Panc1 (cell line): ENCODE results near the gene PRSS48. TPM values are rescaled to one million over a fixed set of nuclear protein-coding genes. Genes with fewer than 3 reads are reported as not detected.

Source experiments
- ATAC-seq: fragments of 200-7000 bp; cut with Tn5 transposase; 2 replicates; pipeline ENCODE4 v1.9.1; 2020; ENCODE audit warnings: mild to moderate bottlenecking, moderate library complexity
- BruUV-seq: library from RNA; stranded (reverse); fragments of 400-500 nt; replicated peaks from 2 replicates; lab custom pipeline; 2021; lab: Mats Ljungman, UMichigan
- CTCF ChIA-PET: fragments of 300-600 bp; sonication (Branson Sonifier 250); formaldehyde crosslinking; loops from one replicate; lab custom pipeline; 2022; ENCODE audit warnings: antibody characterized with exemption; lab: Charles Lee
- POLR2A ChIA-PET: fragments of 300-600 bp; sonication (Branson Sonifier 250); formaldehyde crosslinking; loops from one replicate; lab custom pipeline; 2022; ENCODE audit warnings: antibody characterized with exemption; lab: Charles Lee
- DNase-seq: peaks from one replicate; pipeline ENCODE4 v3.0.0-alpha.2; 2010; ENCODE audit warnings: low read depth, low spot score
- H3K27ac ChIP-seq: 2 replicates; pipeline ENCODE4 v1.5.1; 2011; ENCODE audit warnings: mild to moderate bottlenecking, low read length, inconsistent platforms
- H3K27me3 ChIP-seq: fragments of 200-500 bp; sonication (Bioruptor generic); 2 replicates; pipeline ENCODE4 v1.6.0; 2014; ENCODE audit warnings: low read length, inconsistent platforms; ENCODE audit not compliant: control insufficient read depth, insufficient read depth
- H3K36me3 ChIP-seq: fragments of 200-500 bp; sonication (Bioruptor generic); 2 replicates; pipeline ENCODE4 v1.5.1; 2014; ENCODE audit warnings: inconsistent platforms, mild to moderate bottlenecking, low read length, moderate library complexity; ENCODE audit not compliant: control insufficient read depth, insufficient read depth
- H3K4me1 ChIP-seq: 2 replicates; pipeline ENCODE4 v1.5.1; 2011; ENCODE audit warnings: inconsistent platforms, mild to moderate bottlenecking, low read length, moderate library complexity; ENCODE audit not compliant: control insufficient read depth, insufficient read depth
- H3K4me3 ChIP-seq, 2 experiments: 2 replicates each; pipeline ENCODE4 v1.5.1; 2011 to 2012; ENCODE audit warnings: low read depth in 2 of 2, low read length in 2 of 2, mild to moderate bottlenecking in 2 of 2, inconsistent platforms in 1 of 2, moderate library complexity in 1 of 2
- H3K9me3 ChIP-seq: fragments of 200-500 bp; sonication (Bioruptor generic); 2 replicates; pipeline ENCODE4 v1.5.1; 2014; ENCODE audit warnings: low read depth, mild to moderate bottlenecking, inconsistent platforms, low read length, moderate library complexity; ENCODE audit not compliant: control insufficient read depth, insufficient read depth
- POLR2AphosphoS5 ChIP-seq: IDR thresholded peaks from 2 replicates; pipeline ENCODE4 v1.6.1; 2012; ENCODE audit warnings: mild to moderate bottlenecking, low read depth, low read length, moderate library complexity
- SIN3A ChIP-seq: IDR thresholded peaks from 2 replicates; pipeline ENCODE4 v1.6.1; 2012; ENCODE audit warnings: low read depth, mild to moderate bottlenecking, low read length, moderate library complexity, borderline replicate concordance; ENCODE audit not compliant: insufficient read depth
- TCF7L2 ChIP-seq: IDR thresholded peaks from 2 replicates; pipeline ENCODE4 v1.6.1; 2011; ENCODE audit warnings: mild to moderate bottlenecking, low read depth, low read length, inconsistent platforms
- in situ Hi-C: cut with HindIII; loops from 2 replicates; pipeline ENCODE4 v1.10.0; 2016; ENCODE audit warnings: low sequenced_read_pairs, low pct_unique_long_range_greater_than_20kb
- intact Hi-C: fragments of 100-400 bp; cut with micrococcal nuclease; formaldehyde crosslinking; loops from one replicate; pipeline ENCODE4 v1.10.0; 2022; ENCODE audit not compliant: unreplicated experiment
- total RNA-seq: library from RNA; stranded (reverse); gene quantifications from one replicate; pipeline ENCODE4 v1.2.1, GENCODE V29; 2021; ENCODE audit not compliant: unreplicated experiment
- TF ChIP-seq, protein P1 (sequence below), 2 experiments: IDR thresholded peaks; 2 replicates each; pipeline ENCODE4 v1.6.1; 2011 to 2012; ENCODE audit warnings: low read depth in 2 of 2, control low read depth in 1 of 2, low read length in 1 of 2, mild to moderate bottlenecking in 1 of 2, moderate library complexity in 1 of 2; ENCODE audit not compliant: insufficient read depth in 1 of 2
- TF ChIP-seq, protein P2 (sequence below): fragments of 450-650 bp; IDR thresholded peaks from 2 replicates; pipeline ENCODE4 v1.5.1; 2017; ENCODE audit warnings: mild to moderate bottlenecking

The PRSS48 gene
- total RNA-seq, 1 experiment from 2014 or later, result not detected

DNA sequence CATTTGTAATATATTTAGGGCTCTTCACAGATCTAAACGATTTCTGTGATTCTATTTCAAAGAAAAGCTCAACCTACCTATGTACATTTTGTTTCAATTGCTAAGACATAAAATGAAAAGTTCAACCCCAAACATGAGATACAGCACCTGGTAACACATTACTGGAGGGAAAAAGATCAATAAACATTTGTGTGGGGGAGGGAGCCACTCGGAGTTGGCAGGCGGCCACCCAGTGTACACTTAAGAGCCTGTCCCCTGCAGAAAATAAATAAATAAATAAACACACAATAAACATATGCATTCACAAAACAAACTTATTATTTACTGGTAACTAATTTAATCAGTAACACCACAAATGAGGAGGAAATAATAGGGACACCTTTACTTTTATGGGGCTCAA lies 19.3 kb downstream of the PRSS48 start:
- Histone ChIP-seq H3K36me3 (no peaks in the 10 kb centered on the region), H3K9me3 (no peaks in the 10 kb centered on the region), H3K27ac (no peak overlapping the region), H3K27me3 (no peaks in the 10 kb centered on the region), H3K4me1 (0 out of 2 replicates have a peak, but pooled peaks cover 2% of the 10 kb centered on the region), H3K4me3 (no peak overlapping the region)
- POLR2A ChIA-PET, result no interaction called here
- no peak for DNase-seq
- BruUV-seq, result no TSS peak
- no peak for ATAC-seq
- TF ChIP-seq POLR2AphosphoS5 (no peak), TCF7L2 (no peak), SIN3A (no peak)
- TF ChIP-seq, protein P1, sequence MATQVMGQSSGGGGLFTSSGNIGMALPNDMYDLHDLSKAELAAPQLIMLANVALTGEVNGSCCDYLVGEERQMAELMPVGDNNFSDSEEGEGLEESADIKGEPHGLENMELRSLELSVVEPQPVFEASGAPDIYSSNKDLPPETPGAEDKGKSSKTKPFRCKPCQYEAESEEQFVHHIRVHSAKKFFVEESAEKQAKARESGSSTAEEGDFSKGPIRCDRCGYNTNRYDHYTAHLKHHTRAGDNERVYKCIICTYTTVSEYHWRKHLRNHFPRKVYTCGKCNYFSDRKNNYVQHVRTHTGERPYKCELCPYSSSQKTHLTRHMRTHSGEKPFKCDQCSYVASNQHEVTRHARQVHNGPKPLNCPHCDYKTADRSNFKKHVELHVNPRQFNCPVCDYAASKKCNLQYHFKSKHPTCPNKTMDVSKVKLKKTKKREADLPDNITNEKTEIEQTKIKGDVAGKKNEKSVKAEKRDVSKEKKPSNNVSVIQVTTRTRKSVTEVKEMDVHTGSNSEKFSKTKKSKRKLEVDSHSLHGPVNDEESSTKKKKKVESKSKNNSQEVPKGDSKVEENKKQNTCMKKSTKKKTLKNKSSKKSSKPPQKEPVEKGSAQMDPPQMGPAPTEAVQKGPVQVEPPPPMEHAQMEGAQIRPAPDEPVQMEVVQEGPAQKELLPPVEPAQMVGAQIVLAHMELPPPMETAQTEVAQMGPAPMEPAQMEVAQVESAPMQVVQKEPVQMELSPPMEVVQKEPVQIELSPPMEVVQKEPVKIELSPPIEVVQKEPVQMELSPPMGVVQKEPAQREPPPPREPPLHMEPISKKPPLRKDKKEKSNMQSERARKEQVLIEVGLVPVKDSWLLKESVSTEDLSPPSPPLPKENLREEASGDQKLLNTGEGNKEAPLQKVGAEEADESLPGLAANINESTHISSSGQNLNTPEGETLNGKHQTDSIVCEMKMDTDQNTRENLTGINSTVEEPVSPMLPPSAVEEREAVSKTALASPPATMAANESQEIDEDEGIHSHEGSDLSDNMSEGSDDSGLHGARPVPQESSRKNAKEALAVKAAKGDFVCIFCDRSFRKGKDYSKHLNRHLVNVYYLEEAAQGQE (IDR thresholded peaks at IDR 0.05; ENCODE audit: insufficient read depth in 1 of 2, low read depth in 2 of 2, low read length in 1 of 2), result no peak
- TF ChIP-seq, protein P2, sequence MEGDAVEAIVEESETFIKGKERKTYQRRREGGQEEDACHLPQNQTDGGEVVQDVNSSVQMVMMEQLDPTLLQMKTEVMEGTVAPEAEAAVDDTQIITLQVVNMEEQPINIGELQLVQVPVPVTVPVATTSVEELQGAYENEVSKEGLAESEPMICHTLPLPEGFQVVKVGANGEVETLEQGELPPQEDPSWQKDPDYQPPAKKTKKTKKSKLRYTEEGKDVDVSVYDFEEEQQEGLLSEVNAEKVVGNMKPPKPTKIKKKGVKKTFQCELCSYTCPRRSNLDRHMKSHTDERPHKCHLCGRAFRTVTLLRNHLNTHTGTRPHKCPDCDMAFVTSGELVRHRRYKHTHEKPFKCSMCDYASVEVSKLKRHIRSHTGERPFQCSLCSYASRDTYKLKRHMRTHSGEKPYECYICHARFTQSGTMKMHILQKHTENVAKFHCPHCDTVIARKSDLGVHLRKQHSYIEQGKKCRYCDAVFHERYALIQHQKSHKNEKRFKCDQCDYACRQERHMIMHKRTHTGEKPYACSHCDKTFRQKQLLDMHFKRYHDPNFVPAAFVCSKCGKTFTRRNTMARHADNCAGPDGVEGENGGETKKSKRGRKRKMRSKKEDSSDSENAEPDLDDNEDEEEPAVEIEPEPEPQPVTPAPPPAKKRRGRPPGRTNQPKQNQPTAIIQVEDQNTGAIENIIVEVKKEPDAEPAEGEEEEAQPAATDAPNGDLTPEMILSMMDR, result no peak
- intact Hi-C loops (no loop called here), in situ Hi-C loops (no loop called here)
- CTCF ChIA-PET, result no interaction called here

DNA sequence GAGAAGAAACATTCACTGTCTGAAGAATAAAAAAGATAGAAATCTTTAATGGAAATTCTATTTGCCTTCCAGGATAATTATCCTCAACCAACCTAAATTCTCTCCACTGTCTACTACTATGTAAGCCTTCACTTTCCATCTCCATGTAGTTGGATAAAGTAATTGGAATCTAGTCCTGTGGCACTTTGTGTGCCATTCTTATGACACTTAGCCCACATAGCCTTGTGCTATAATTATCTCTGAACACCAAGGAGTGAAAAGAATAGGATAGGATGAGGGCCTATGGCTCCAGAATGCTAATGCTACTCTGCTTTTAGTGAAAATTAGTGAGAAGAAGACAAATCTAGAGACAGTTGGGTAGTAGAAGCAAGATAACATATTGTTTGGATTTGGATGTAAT lies 20.2 kb downstream of the PRSS48 start:
- no peak for ATAC-seq
- Histone ChIP-seq H3K27ac (no peak overlapping the region), H3K27me3 (no peaks in the 10 kb centered on the region), H3K4me3 (no peak overlapping the region), H3K36me3 (no peaks in the 10 kb centered on the region), H3K9me3 (no peaks in the 10 kb centered on the region), H3K4me1 (0 out of 2 replicates have a peak, but pooled peaks cover 2% of the 10 kb centered on the region)
- in situ Hi-C loops (no loop called here), intact Hi-C loops (no loop called here)
- BruUV-seq, result no TSS peak
- TF ChIP-seq TCF7L2, result no peak
- no peak for DNase-seq
- POLR2A ChIA-PET, result no interaction called here
- CTCF ChIA-PET, result no interaction called here

DNA sequence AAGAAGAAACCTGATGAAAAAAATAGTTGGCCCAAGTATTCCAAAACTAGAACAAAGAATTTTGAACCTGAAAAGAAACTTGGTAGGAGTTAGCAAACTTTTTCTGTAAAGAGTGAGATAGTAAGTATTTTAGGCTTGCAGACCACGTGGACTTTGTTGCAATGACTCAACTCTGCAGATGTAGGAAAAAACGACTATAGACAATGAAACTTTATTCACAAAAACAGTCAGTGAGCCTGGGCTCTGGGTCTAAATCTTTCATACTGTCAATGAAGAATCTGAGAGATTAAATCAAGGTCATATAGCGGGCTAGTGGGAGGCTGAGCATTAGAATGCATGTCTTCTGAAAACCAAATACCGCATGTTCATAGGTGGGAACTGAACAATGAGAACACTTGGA lies 25.5 kb downstream of the PRSS48 start:
- H3K27me3 ChIP-seq, result no peaks in the 10 kb centered on the region
- no peaks in the 10 kb centered on the region for H3K9me3 ChIP-seq
- ChIA-PET CTCF (no interaction called here), POLR2A (no interaction called here)
- H3K4me3 ChIP-seq, result no peak overlapping the region
- H3K27ac ChIP-seq, result no peak overlapping the region
- DNase-seq (no peak), ATAC-seq (no peak)
- in situ Hi-C loops (no loop called here), intact Hi-C loops (no loop called here)
- BruUV-seq, result no TSS peak
- no peaks in the 10 kb centered on the region for H3K4me1 ChIP-seq
- no peak for TF ChIP-seq TCF7L2
- no peak for TF ChIP-seq SIN3A
- no peak for TF ChIP-seq POLR2AphosphoS5
- no peaks in the 10 kb centered on the region for H3K36me3 ChIP-seq
